HG03039 (cell line): ENCODE results near the gene POLR2A.

Source experiments
- ATAC-seq: cut with Tn5 transposase; IDR thresholded peaks from one replicate; pipeline ENCODE4 v1.9.1; 2021; ENCODE audit warnings: mild to moderate bottlenecking, moderate library complexity; ENCODE audit not compliant: unreplicated experiment

Gene POLR2A

GRCh38 chr17:7548585-7549400 is 64.6 kb downstream of the POLR2A start, which contains the start of gene TNFSF12:
Gene TNFSF12, plus strand, starts transcription at chr17:7549058. Its CDS starts 96 bp downstream, at chr17:7549154.
- no peak for ATAC-seq
